IPS-20b (cell line): ENCODE data around the gene KLK12.

Source experiments
- H3K27ac ChIP-seq: one replicate; pipeline ENCODE4 v1.5.1; 2013; ENCODE audit warnings: low read length
- H3K27me3 ChIP-seq: 2 replicates; pipeline ENCODE4 v1.6.1; 2013; ENCODE audit warnings: mild to moderate bottlenecking, low read length, inconsistent platforms; ENCODE audit not compliant: insufficient read depth
- H3K36me3 ChIP-seq: 2 replicates; pipeline ENCODE4 v1.6.1; 2013; ENCODE audit warnings: low read depth, mild to moderate bottlenecking, inconsistent platforms, low read length, moderate library complexity; ENCODE audit not compliant: insufficient read depth
- H3K4me1 ChIP-seq: 2 replicates; pipeline ENCODE4 v1.6.1; 2013; ENCODE audit warnings: mild to moderate bottlenecking, control low read depth, inconsistent platforms, low read length, moderate library complexity; ENCODE audit not compliant: insufficient read depth
- H3K4me3 ChIP-seq: 2 replicates; pipeline ENCODE4 v1.5.1; 2013; ENCODE audit warnings: mild to moderate bottlenecking, low read length, inconsistent platforms
- H3K9ac ChIP-seq: 2 replicates; pipeline ENCODE4 v1.6.1; 2013; ENCODE audit warnings: low read depth, mild to moderate bottlenecking, inconsistent platforms, low read length, moderate library complexity
- H3K9me3 ChIP-seq: 2 replicates; pipeline ENCODE4 v1.6.1; 2013; ENCODE audit warnings: mild to moderate bottlenecking, low read depth, low read length, inconsistent platforms; ENCODE audit not compliant: insufficient read depth

Gene KLK12

GRCh38 chr19:51034704-51035103 lies at the start of gene KLK12:
KLK12 (minus strand) TSS chr19:51035002; CDS start chr19:51034621, 381 bp downstream.
- Histone ChIP-seq H3K9ac (no peak within 1 kb of the TSS), H3K9me3 (no peaks in the 10 kb centered on the region), H3K4me1 (no peaks in the 10 kb centered on the region; the same call in 1 of the 2 replicates), H3K36me3 (no peaks in the 10 kb centered on the region), H3K4me3 (no peak within 1 kb of the TSS), H3K27me3 (peaks cover 3% of the 10 kb centered on the region; the same call in 1 of the 2 replicates), H3K27ac (no peak within 1 kb of the TSS)

GRCh38 chr19:51084505-51084904 lies 49.7 kb upstream of the KLK12 start:
- no peak overlapping the region for H3K9ac ChIP-seq
- no peaks in the 10 kb centered on the region for H3K4me1 ChIP-seq
- no peak overlapping the region for H3K4me3 ChIP-seq
- no peaks in the 10 kb centered on the region for H3K9me3 ChIP-seq
- H3K36me3 ChIP-seq = no peaks in the 10 kb centered on the region
- H3K27me3 ChIP-seq = no peaks in the 10 kb centered on the region
- H3K27ac ChIP-seq = no peak overlapping the region

- no peaks in the 10 kb centered on the region for H3K9me3 ChIP-seq
- no peak overlapping the region for H3K27ac ChIP-seq
- no peak overlapping the region for H3K9ac ChIP-seq
- no peaks in the 10 kb centered on the region for H3K4me1 ChIP-seq
- no peaks in the 10 kb centered on the region for H3K36me3 ChIP-seq
- H3K27me3 ChIP-seq = no peaks in the 10 kb centered on the region
- no peak overlapping the region for H3K4me3 ChIP-seq
Observed at GRCh38 chr19:51083783-51084182, 49.0 kb upstream of the KLK12 start.

- H3K4me3 ChIP-seq = no peak overlapping the region
- H3K9me3 ChIP-seq = no peaks in the 10 kb centered on the region
- H3K27ac ChIP-seq = no peak overlapping the region
- no peaks in the 10 kb centered on the region for H3K36me3 ChIP-seq
- H3K4me1 ChIP-seq = no peaks in the 10 kb centered on the region
- H3K27me3 ChIP-seq = no peaks in the 10 kb centered on the region
- no peak overlapping the region for H3K9ac ChIP-seq
Observed at GRCh38 chr19:51083181-51083580, 48.4 kb upstream of the KLK12 start.

- H3K9me3 ChIP-seq = no peaks in the 10 kb centered on the region
- no peaks in the 10 kb centered on the region for H3K36me3 ChIP-seq
- no peak within 1 kb of the TSS for H3K9ac ChIP-seq
- H3K4me1 ChIP-seq = no peaks in the 10 kb centered on the region
- H3K27ac ChIP-seq = no peak within 1 kb of the TSS
- H3K27me3 ChIP-seq = no peaks in the 10 kb centered on the region
- no peak within 1 kb of the TSS for H3K4me3 ChIP-seq
Observed at GRCh38 chr19:51082611-51083010, 47.8 kb upstream of the KLK12 start, which contains the start of gene KLK14. KLK14 (minus strand) TSS chr19:51082887; CDS start chr19:51082614, 273 bp downstream.

GRCh38 chr19:51081476-51081875 lies 46.7 kb upstream of the KLK12 start:
- H3K9me3 ChIP-seq = no peaks in the 10 kb centered on the region
- H3K4me1 ChIP-seq = no peaks in the 10 kb centered on the region; the same call in 1 of the 2 replicates
- no peaks in the 10 kb centered on the region for H3K27me3 ChIP-seq
- no peak overlapping the region for H3K9ac ChIP-seq
- H3K36me3 ChIP-seq = no peaks in the 10 kb centered on the region
- H3K4me3 ChIP-seq = no peak overlapping the region
- H3K27ac ChIP-seq = no peak overlapping the region

- H3K9me3 ChIP-seq = no peaks in the 10 kb centered on the region
- no peak overlapping the region for H3K27ac ChIP-seq
- no peaks in the 10 kb centered on the region for H3K27me3 ChIP-seq
- H3K4me3 ChIP-seq = no peak overlapping the region
- no peaks in the 10 kb centered on the region for H3K36me3 ChIP-seq
- H3K9ac ChIP-seq = no peak overlapping the region
- peaks cover 3% of the 10 kb centered on the region for H3K4me1 ChIP-seq
Observed at GRCh38 chr19:51079481-51080110, 44.8 kb upstream of the KLK12 start.

- Histone ChIP-seq H3K27me3 (no peaks in the 10 kb centered on the region), H3K4me3 (no peak overlapping the region), H3K9ac (no peak overlapping the region), H3K4me1 (peaks cover 3% of the 10 kb centered on the region), H3K27ac (no peak overlapping the region), H3K36me3 (no peaks in the 10 kb centered on the region), H3K9me3 (0 out of 2 replicates have a peak, but pooled peaks cover 1% of the 10 kb centered on the region)
Observed at GRCh38 chr19:51078731-51079130, 43.9 kb upstream of the KLK12 start.

- no peak overlapping the region for H3K9ac ChIP-seq
- H3K4me1 ChIP-seq = peaks cover 3% of the 10 kb centered on the region
- H3K27me3 ChIP-seq = no peaks in the 10 kb centered on the region
Observed at GRCh38 chr19:51078104-51078503, 43.3 kb upstream of the KLK12 start.

GRCh38 chr19:51076631-51077213 lies 41.9 kb upstream of the KLK12 start:
- H3K27me3 ChIP-seq = no peaks in the 10 kb centered on the region; the same call in 1 of the 2 replicates
- H3K4me3 ChIP-seq = no peak overlapping the region
- H3K4me1 ChIP-seq = peaks cover 3% of the 10 kb centered on the region

More at GRCh38 chr19:51078104-51078503, 43.3 kb upstream of the KLK12 start:
- Histone ChIP-seq H3K36me3 (no peaks in the 10 kb centered on the region), H3K4me3 (no peak overlapping the region), H3K27ac (no peak overlapping the region), H3K9me3 (peaks cover 8% of the 10 kb centered on the region; the same call in 1 of the 2 replicates)

GRCh38 chr19:51075998-51076397 lies 41.2 kb upstream of the KLK12 start:
- Histone ChIP-seq H3K4me3 (no peak overlapping the region), H3K27me3 (no peaks in the 10 kb centered on the region; the same call in 1 of the 2 replicates), H3K27ac (no peak overlapping the region), H3K4me1 (peaks cover 3% of the 10 kb centered on the region), H3K9ac (no peak overlapping the region), H3K36me3 (no peaks in the 10 kb centered on the region), H3K9me3 (peaks cover 9% of the 10 kb centered on the region; the same call in 1 of the 2 replicates)

More at GRCh38 chr19:51076631-51077213, 41.9 kb upstream of the KLK12 start:
- Histone ChIP-seq H3K9me3 (peaks cover 9% of the 10 kb centered on the region; the same call in 1 of the 2 replicates), H3K36me3 (no peaks in the 10 kb centered on the region), H3K9ac (no peak overlapping the region), H3K27ac (no peak overlapping the region)

- Histone ChIP-seq H3K4me1 (peaks cover 1% of the 10 kb centered on the region; the same call in 1 of the 2 replicates), H3K9me3 (peaks cover 9% of the 10 kb centered on the region; the same call in 1 of the 2 replicates), H3K9ac (no peak overlapping the region), H3K36me3 (no peaks in the 10 kb centered on the region), H3K4me3 (no peak overlapping the region), H3K27me3 (peaks cover 6% of the 10 kb centered on the region), H3K27ac (no peak overlapping the region)
Observed at GRCh38 chr19:51071095-51071405, 36.2 kb upstream of the KLK12 start.
